ENCODE measurements around the gene TEAD4. TPM values are rescaled to one million over a fixed set of nuclear protein-coding genes. Genes with fewer than 3 reads are reported as not detected.

TEAD4 gene
- total RNA-seq, 1 experiment from 2014 or later: 43.2 TPM

- BruUV-seq (replicated peaks): no TSS peak
- Histone ChIP-seq H3K79me2 (ENCODE audit: insufficient read depth, low read length) (peaks cover 16% of the 10 kb centered on the region; the same call in 1 of the 2 replicates), H3K36me3 (ENCODE audit: control insufficient read depth in 1 of 2, insufficient read depth in 2 of 2, low read length in 2 of 2) (peaks cover 3 to 15% of the 10 kb centered on the region in 2 experiments; a peak in 3 of 4 replicates), H3K9me2 (ENCODE audit: insufficient read depth) (no peaks in the 10 kb centered on the region), H3K9ac (ENCODE audit: low read length) (no peak overlapping the region), H2AFZ (ENCODE audit: low read depth, low read length, poor library complexity, severe bottlenecking) (no peak overlapping the region), H3K4me3 (replicated peaks in 1 of 2; ENCODE audit: low read depth in 1 of 2, low read length in 2 of 2) (no peak overlapping the region), H4K20me1 (ENCODE audit: insufficient read depth) (no peaks in the 10 kb centered on the region), H3K4me2 (ENCODE audit: low read length) (no peak overlapping the region), H3K27me3 (ENCODE audit: insufficient read depth, low read length) (no peaks in the 10 kb centered on the region), H3K9me3 (ENCODE audit: control insufficient read depth in 1 of 2, insufficient read depth in 1 of 2, low read depth in 1 of 2, low read length in 2 of 2) (no peaks in the 10 kb centered on the region), H3K27ac (ENCODE audit: low read depth, low read length) (no peak overlapping the region), H3K4me1 (ENCODE audit: control insufficient read depth in 1 of 2, insufficient read depth in 2 of 2, low read length in 2 of 2) (no peaks in the 10 kb centered on the region)
- intact Hi-C loops (cut with micrococcal nuclease): no loop called here
- ChIA-PET POLR2A (no interaction called here), RAD21 (ENCODE audit: low non-redundant PET in 1 of 2, low total read pairs in 2 of 2, uncharacterized antibody in 2 of 2, unreplicated experiment in 2 of 2) (no interaction called here), CTCF (no interaction called here)
- no peak for TF ChIP-seq REST (IDR thresholded peaks at IDR 0.05; ENCODE audit: low read depth)
- TF ChIP-seq SRF (IDR thresholded peaks at IDR 0.05; ENCODE audit: low read depth): no peak
- no peak for TF ChIP-seq MAX (IDR thresholded peaks at IDR 0.05)
- no peak for TF ChIP-seq JUND (IDR thresholded peaks at IDR 0.05)
- TF ChIP-seq EZH2 (IDR thresholded peaks at IDR 0.05): no peak
- no peak for TF ChIP-seq ELF1 (IDR thresholded peaks at IDR 0.05; ENCODE audit: borderline replicate concordance, low read depth)
- no peak for TF ChIP-seq FOSL1 (IDR thresholded peaks at IDR 0.05; ENCODE audit: low read depth)
- no peak for TF ChIP-seq CBX3 (IDR thresholded peaks at IDR 0.05; ENCODE audit: low read depth)
- DNase-seq (ENCODE audit: low read depth, low spot score): no peak
- no peak for ATAC-seq
Observed at GRCh38 chr12:3005736-3006135, 46.5 kb downstream of the TEAD4 start.
